ENCODE data around the gene PTPN1.
"Not testable (repeated sequence)": the region's sequence is repeated elsewhere in the genome, so short reads cannot be mapped to it uniquely, and the experiment has no call there.

PTPN1 gene

GRCh38 chr20:50561379-50562078 is 51.3 kb downstream of the PTPN1 start:
- peaks cover 62% of the 10 kb centered on the region for H3K36me3 Mint-ChIP-seq (ENCODE audit: low read depth)

GRCh38 chr20:50562262-50562701 is 52.1 kb downstream of the PTPN1 start:
- H3K27ac Mint-ChIP-seq = peak overlapping the region; percentile 93
- H3K4me1 Mint-ChIP-seq (ENCODE audit: low read depth) = peaks cover 83% of the 10 kb centered on the region
- H3K4me3 Mint-ChIP-seq = no peak overlapping the region
- no peaks in the 10 kb centered on the region for H3K27me3 Mint-ChIP-seq
- no peaks in the 10 kb centered on the region for H3K9me3 Mint-ChIP-seq
- H3K36me3 Mint-ChIP-seq (ENCODE audit: low read depth) = peaks cover 67% of the 10 kb centered on the region

More at GRCh38 chr20:50561379-50562078, 51.3 kb downstream of the PTPN1 start:
- no peaks in the 10 kb centered on the region for H3K27me3 Mint-ChIP-seq
- H3K4me3 Mint-ChIP-seq = peak overlapping the region; percentile 63
- no peaks in the 10 kb centered on the region for H3K9me3 Mint-ChIP-seq
- peak overlapping the region; percentile 93 for H3K27ac Mint-ChIP-seq
- H3K4me1 Mint-ChIP-seq (ENCODE audit: low read depth) = peaks cover 78% of the 10 kb centered on the region

DNA sequence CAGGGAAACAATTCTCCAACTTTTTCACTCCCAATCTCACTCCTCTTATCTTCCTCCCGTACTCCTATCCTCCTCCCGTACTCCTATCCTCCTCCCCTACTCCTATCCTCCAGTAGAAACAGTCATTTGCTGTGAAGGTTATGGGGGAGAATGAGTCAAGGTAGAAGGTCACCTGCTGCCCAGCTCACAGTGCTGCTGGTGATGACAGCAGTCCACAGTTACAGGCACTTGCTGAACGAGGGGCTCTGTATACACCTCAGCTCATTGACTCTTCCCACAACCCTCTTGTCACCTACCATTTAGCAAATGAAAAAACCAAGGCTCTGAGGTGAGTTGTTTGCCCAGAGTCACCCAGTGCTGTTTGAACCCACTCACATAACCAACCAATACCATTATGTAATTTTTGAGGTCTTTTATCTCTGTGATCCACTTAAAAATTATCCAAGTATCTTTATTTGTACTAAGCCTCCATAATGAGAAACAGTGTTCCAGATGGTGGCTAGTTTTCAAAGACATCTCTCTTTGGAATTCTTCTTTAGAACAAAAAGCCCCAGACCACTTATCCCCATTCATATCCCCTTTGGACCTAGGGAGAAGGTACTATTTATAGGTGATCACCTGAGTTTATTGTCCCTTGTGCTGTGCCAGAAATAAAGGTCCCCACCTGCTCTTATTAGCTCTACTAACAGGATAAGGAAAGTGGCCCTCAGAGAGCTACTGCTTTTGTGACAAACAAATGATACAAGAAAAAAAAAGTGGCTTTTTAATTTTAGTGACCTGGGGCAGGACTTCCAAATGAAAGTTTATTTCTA is 53.2 kb downstream of the PTPN1 start:
- peaks cover 70% of the 10 kb centered on the region for H3K36me3 Mint-ChIP-seq (ENCODE audit: low read depth)
- H3K27ac Mint-ChIP-seq = peak overlapping the region; percentile 76
- peaks cover 83% of the 10 kb centered on the region for H3K4me1 Mint-ChIP-seq (ENCODE audit: low read depth)
- peak overlapping the region; percentile 15 for H3K4me3 Mint-ChIP-seq
- H3K9me3 Mint-ChIP-seq = no peaks in the 10 kb centered on the region
- H3K27me3 Mint-ChIP-seq = no peaks in the 10 kb centered on the region

DNA sequence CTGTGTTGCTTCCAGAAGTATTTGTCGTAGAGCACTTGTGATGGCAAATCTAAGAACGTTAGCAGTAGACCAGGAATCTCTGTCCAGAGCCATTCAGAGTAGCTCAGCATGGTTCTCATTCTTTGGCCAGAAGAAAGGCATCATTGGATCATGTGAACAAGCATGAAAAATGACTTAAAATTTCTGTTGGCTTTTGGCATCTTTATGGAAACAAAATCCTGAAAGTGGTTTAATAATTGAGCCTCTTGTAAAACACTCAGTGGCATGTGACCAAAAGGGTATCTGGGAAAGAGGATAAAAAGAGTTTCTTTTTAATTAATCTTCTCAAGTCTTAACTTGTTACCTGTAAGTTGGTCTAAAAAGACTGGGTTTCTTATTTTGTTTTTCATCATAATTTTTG is 55.2 kb downstream of the PTPN1 start:
- peak overlapping the region; percentile 65 for H3K27ac Mint-ChIP-seq
- H3K4me1 Mint-ChIP-seq (ENCODE audit: low read depth) = peaks cover 87% of the 10 kb centered on the region
- peaks cover 74% of the 10 kb centered on the region for H3K36me3 Mint-ChIP-seq (ENCODE audit: low read depth)
- no peaks in the 10 kb centered on the region for H3K27me3 Mint-ChIP-seq
- no peak overlapping the region for H3K4me3 Mint-ChIP-seq
- H3K9me3 Mint-ChIP-seq = no peaks in the 10 kb centered on the region

DNA sequence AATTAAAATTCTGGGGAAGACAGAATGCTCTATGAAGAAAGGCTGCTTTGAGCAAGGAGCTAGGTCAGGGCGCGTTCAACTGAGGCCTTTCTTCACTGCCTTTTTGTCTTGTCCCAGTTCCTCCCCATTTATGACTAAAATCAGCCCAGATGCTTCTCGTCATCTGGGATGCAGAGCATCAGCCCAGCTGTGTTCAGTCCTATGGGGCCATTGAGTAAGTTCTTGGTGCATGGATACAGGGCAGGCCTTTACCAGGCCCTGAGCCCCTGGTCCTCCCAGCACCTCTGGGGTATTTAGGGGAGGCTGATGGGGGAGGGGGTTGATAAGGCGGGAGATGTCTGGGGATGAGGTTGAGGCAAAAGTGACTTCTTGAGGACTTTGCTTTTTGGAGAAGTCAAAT is 55.7 kb downstream of the PTPN1 start:
- H3K27me3 Mint-ChIP-seq = no peaks in the 10 kb centered on the region
- H3K27ac Mint-ChIP-seq = peak overlapping the region; percentile 65
- no peaks in the 10 kb centered on the region for H3K9me3 Mint-ChIP-seq

DNA sequence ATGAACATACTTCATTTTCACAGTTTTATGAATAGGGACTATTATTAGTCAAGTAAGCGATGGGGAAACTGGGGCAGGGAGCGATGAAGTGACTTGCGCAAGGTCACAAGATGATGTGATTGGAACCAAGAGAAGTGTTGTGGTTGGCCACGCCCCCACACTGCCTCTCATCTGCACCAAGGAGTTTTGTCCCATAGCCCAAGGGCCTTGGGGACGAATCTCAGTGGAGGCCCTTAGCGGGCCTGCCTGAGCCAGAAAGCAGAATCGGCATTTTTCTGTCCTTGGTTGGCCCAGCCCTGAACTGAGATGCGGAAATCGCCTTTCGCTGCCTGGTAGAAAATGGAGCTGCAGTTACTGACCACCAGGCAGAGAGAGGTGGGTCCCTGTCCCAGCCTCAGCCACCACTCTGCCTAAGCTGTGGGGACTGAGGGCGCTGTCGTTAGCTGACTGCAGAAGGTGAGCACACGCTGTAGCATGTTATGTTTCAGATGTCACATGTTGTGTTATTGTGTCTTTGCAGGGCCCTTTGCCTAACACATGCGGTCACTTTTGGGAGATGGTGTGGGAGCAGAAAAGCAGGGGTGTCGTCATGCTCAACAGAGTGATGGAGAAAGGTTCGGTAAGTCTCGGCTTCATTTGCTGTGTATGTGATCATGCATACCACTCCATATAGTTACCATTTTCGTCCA is 57.8 kb downstream of the PTPN1 start:
- peak overlapping the region; percentile 61 for H3K27ac Mint-ChIP-seq
- H3K4me3 Mint-ChIP-seq = no peak overlapping the region
- H3K27me3 Mint-ChIP-seq = no peaks in the 10 kb centered on the region
- no peaks in the 10 kb centered on the region for H3K9me3 Mint-ChIP-seq
- H3K4me1 Mint-ChIP-seq (ENCODE audit: low read depth) = peaks cover 87% of the 10 kb centered on the region
- peaks cover 75% of the 10 kb centered on the region for H3K36me3 Mint-ChIP-seq (ENCODE audit: low read depth)

More for the DNA sequence above, 55.7 kb downstream of the PTPN1 start:
- Mint-ChIP-seq H3K4me3 (no peak overlapping the region), H3K4me1 (ENCODE audit: low read depth) (peaks cover 90% of the 10 kb centered on the region), H3K36me3 (ENCODE audit: low read depth) (peaks cover 76% of the 10 kb centered on the region)

- Mint-ChIP-seq H3K36me3 (ENCODE audit: low read depth) (peaks cover 75% of the 10 kb centered on the region), H3K4me3 (no peak overlapping the region), H3K27ac (no peak overlapping the region), H3K9me3 (no peaks in the 10 kb centered on the region), H3K4me1 (ENCODE audit: low read depth) (peaks cover 87% of the 10 kb centered on the region), H3K27me3 (no peaks in the 10 kb centered on the region)
Observed at GRCh38 chr20:50568549-50568942, 58.4 kb downstream of the PTPN1 start.

GRCh38 chr20:50569487-50569863 is 59.3 kb downstream of the PTPN1 start:
- H3K4me3 Mint-ChIP-seq, H3K27me3 Mint-ChIP-seq, H3K9me3 Mint-ChIP-seq: not testable (repeated sequence)
- Mint-ChIP-seq H3K27ac (peak overlapping the region; percentile 80), H3K4me1 (ENCODE audit: low read depth) (peaks cover 78% of the 10 kb centered on the region), H3K36me3 (ENCODE audit: low read depth) (peaks cover 76% of the 10 kb centered on the region)

DNA sequence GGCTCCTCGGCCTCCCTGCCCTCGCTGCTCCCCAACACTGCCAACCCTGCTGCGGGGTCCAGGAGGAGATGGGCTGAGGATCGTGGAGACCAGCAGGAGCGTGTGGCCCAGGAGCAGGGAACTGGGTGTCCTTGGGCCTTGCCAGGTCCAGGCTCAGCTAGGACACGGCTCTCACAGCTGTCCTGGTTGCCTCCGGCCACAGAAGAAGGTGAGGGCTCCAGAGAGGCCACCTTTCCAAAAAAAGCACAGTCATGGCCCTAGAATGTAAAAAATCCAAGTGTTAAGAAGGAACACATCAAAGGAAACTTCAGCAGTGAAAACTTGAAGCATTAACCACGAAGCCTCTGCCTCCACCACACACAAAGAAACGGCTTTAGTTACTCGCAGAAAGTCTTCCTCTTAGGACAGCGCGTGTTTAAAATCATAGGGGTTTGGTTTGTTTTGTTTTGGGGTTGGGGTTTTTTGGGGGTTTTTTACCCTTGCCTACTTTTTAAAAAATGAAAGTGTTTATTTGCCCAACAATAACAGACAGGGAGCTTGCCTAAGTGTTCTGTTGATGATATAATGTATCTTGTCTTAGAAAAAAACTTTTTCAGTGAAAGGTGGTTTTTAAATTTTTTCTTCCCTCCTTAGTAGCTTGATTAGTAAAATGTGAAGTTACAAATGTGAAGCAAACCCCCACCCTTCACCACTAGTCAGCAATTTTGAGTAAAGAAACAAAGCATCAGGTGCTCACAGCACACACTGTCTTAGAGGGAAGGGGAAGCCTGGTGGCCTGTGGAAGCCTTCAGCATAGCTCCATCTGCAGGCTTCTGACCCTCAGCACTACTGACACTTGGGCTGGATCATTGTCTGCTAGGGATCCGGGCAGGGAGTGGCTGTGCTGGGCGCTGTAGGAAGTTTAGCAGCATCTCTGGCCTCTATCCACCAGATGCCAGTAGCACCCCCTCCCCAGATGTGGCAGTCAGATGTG is 60.0 kb downstream of the PTPN1 start:
- H3K9me3 Mint-ChIP-seq = no peaks in the 10 kb centered on the region
- H3K27me3 Mint-ChIP-seq = no peaks in the 10 kb centered on the region
- H3K4me3 Mint-ChIP-seq = peak overlapping the region; percentile 30
- peaks cover 72% of the 10 kb centered on the region for H3K4me1 Mint-ChIP-seq (ENCODE audit: low read depth)
- H3K36me3 Mint-ChIP-seq (ENCODE audit: low read depth) = peaks cover 76% of the 10 kb centered on the region
- H3K27ac Mint-ChIP-seq = peak overlapping the region; percentile 80

- Mint-ChIP-seq H3K36me3 (ENCODE audit: low read depth) (peaks cover 74% of the 10 kb centered on the region), H3K27me3 (no peaks in the 10 kb centered on the region), H3K9me3 (no peaks in the 10 kb centered on the region), H3K4me3 (no peak overlapping the region), H3K27ac (no peak overlapping the region), H3K4me1 (ENCODE audit: low read depth) (peaks cover 70% of the 10 kb centered on the region)
Observed at GRCh38 chr20:50571466-50571865, 61.3 kb downstream of the PTPN1 start.

GRCh38 chr20:50572938-50573777 is 63.0 kb downstream of the PTPN1 start:
- Mint-ChIP-seq H3K27ac (peak overlapping the region; percentile 23), H3K4me1 (ENCODE audit: low read depth) (peaks cover 55% of the 10 kb centered on the region), H3K36me3 (ENCODE audit: low read depth) (peaks cover 63% of the 10 kb centered on the region), H3K9me3 (no peaks in the 10 kb centered on the region), H3K27me3 (no peaks in the 10 kb centered on the region), H3K4me3 (no peak overlapping the region)

- H3K4me1 Mint-ChIP-seq (ENCODE audit: low read depth) = peaks cover 45% of the 10 kb centered on the region
- no peak overlapping the region for H3K27ac Mint-ChIP-seq
- no peaks in the 10 kb centered on the region for H3K9me3 Mint-ChIP-seq
- no peaks in the 10 kb centered on the region for H3K27me3 Mint-ChIP-seq
- H3K36me3 Mint-ChIP-seq (ENCODE audit: low read depth) = peaks cover 60% of the 10 kb centered on the region
- no peak overlapping the region for H3K4me3 Mint-ChIP-seq
Observed at GRCh38 chr20:50574108-50574507, 63.9 kb downstream of the PTPN1 start.

GRCh38 chr20:50574586-50574985 is 64.4 kb downstream of the PTPN1 start:
- H3K27ac Mint-ChIP-seq = peak overlapping the region; percentile 62
- no peaks in the 10 kb centered on the region for H3K27me3 Mint-ChIP-seq
- no peaks in the 10 kb centered on the region for H3K9me3 Mint-ChIP-seq
- H3K36me3 Mint-ChIP-seq (ENCODE audit: low read depth) = peaks cover 60% of the 10 kb centered on the region
- H3K4me3 Mint-ChIP-seq = no peak overlapping the region
- H3K4me1 Mint-ChIP-seq (ENCODE audit: low read depth) = peaks cover 40% of the 10 kb centered on the region
